Stomach (tissue), 4 donors: ENCODE results near the gene IL2RA.

Experiments used
- EP300 ChIP-seq: sonication (generic); formaldehyde crosslinking; IDR thresholded peaks from one replicate; pipeline ENCODE4 v1.6.1; 2017; ENCODE audit warnings: antibody characterized with exemption
- POLR2A ChIP-seq, 4 donors: fragments of 450-650 bp; IDR thresholded peaks; one replicate each; pipeline ENCODE4 v1.6.1; 2016; ENCODE audit warnings: antibody characterized with exemption in 4 of 4, control low read depth in 2 of 4, mild to moderate bottlenecking in 1 of 4, moderate library complexity in 1 of 4
- POLR2AphosphoS5 ChIP-seq, 3 donors: sonication (generic); formaldehyde crosslinking; IDR thresholded peaks; one replicate each; pipeline ENCODE4 v1.6.1; 2016; ENCODE audit warnings: antibody characterized with exemption in 3 of 3
- TF ChIP-seq, protein P1 (sequence below), 7 experiments: fragments of 450-650 bp in 4 of 7; fragments of 200-600 bp in 3 of 7; sonication (generic) in 3 of 7; IDR thresholded peaks; one replicate each; pipeline ENCODE4 v1.5.1; 2016 to 2019; ENCODE audit warnings: antibody characterized with exemption in 7 of 7, control low read depth in 2 of 7, mild to moderate bottlenecking in 1 of 7

GRCh38 chr10:6017781-6018354 is 44.3 kb downstream of the IL2RA start:
- TF ChIP-seq, protein P1, sequence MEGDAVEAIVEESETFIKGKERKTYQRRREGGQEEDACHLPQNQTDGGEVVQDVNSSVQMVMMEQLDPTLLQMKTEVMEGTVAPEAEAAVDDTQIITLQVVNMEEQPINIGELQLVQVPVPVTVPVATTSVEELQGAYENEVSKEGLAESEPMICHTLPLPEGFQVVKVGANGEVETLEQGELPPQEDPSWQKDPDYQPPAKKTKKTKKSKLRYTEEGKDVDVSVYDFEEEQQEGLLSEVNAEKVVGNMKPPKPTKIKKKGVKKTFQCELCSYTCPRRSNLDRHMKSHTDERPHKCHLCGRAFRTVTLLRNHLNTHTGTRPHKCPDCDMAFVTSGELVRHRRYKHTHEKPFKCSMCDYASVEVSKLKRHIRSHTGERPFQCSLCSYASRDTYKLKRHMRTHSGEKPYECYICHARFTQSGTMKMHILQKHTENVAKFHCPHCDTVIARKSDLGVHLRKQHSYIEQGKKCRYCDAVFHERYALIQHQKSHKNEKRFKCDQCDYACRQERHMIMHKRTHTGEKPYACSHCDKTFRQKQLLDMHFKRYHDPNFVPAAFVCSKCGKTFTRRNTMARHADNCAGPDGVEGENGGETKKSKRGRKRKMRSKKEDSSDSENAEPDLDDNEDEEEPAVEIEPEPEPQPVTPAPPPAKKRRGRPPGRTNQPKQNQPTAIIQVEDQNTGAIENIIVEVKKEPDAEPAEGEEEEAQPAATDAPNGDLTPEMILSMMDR (IDR thresholded peaks at IDR 0.05): no peak
- TF ChIP-seq POLR2A (IDR thresholded peaks at IDR 0.05): no peak
- no peak for TF ChIP-seq POLR2AphosphoS5 (IDR thresholded peaks at IDR 0.05)
- no peak for TF ChIP-seq EP300
